ENCODE data around the gene SLC6A7. TPM values are rescaled to one million over a fixed set of nuclear protein-coding genes. Genes with fewer than 3 reads are reported as not detected.

SLC6A7 gene
- total RNA-seq, 1 experiment from 2014 or later, result not detected

DNA sequence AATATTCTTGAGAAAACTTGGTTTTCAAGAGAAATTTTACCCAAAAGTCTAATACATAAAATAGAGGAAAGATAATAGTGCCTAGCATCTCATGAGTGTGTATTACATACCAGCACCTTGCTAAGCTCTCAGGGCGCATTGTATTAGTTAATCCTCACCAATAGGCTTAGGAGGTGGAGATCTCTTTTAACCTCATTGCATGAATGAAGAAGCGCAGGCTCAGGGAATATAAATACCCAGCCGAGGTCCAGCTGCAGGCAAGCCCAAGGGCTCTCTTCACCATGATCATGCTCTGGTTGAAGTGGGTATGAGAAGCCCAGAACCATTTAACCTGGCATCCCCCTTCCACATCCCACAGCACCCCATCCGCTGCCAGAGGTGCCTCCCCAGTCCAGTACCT, 53.7 kb downstream of the SLC6A7 start:
- H3K27ac ChIP-seq (ENCODE audit: low read depth, low read length, poor library complexity, severe bottlenecking), result no peak overlapping the region

DNA sequence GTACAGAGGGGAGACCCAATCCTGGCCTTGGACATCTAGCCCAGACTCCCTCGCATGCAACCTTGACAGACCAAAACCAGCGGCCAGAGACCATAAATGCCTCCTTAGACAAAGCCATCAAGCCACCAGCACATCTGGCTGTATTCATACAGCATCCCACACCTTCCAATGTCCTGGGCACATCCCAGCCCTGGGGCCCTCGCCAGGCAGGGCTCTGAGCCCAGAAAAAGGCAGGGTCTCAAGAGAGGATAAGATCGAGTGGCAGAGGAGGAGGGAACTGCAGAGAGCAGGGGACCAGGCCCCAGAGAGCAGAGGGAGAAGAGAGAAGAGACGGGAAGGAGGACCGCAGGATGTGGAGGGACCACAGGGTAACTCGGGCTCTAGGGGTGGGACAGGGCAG, 54.3 kb downstream of the SLC6A7 start:
- DNase-seq (ENCODE audit: low spot score), result no peak
- POLR2A ChIA-PET (ENCODE audit: low non-redundant PET), result no interaction called here
- CTCF ChIA-PET, result no interaction called here
- TF ChIP-seq CTCF (conservative IDR thresholded peaks at IDR 0.05; ENCODE audit: low read depth, low read length) (no peak), EZH2 (IDR thresholded peaks at IDR 0.05; ENCODE audit: borderline replicate concordance, low read depth, low read length, poor library complexity, severe bottlenecking) (no peak)
- no peaks in the 10 kb centered on the region for H3K9me3 ChIP-seq (ENCODE audit: low read depth, low read length, poor library complexity, severe bottlenecking)
- H3K4me1 ChIP-seq (ENCODE audit: insufficient read depth, low read length, poor library complexity, severe bottlenecking), result no peaks in the 10 kb centered on the region
- H3K27ac ChIP-seq (ENCODE audit: low read depth, low read length, poor library complexity, severe bottlenecking), result no peak overlapping the region
- no peaks in the 10 kb centered on the region for H3K36me3 ChIP-seq (ENCODE audit: insufficient read depth, low read length, poor library complexity, severe bottlenecking)
- intact Hi-C loops (cut with micrococcal nuclease; ENCODE audit: unreplicated experiment), result no loop called here
- no peaks in the 10 kb centered on the region for H3K27me3 ChIP-seq (replicated peaks; ENCODE audit: insufficient read depth, low read depth, low read length, poor library complexity)
- no TSS peak for BruUV-seq (replicated peaks)
- H3K4me3 ChIP-seq (ENCODE audit: low read depth, low read length, poor library complexity, severe bottlenecking), result no peak overlapping the region

More for the DNA sequence above, 53.7 kb downstream of the SLC6A7 start:
- Histone ChIP-seq H3K36me3 (ENCODE audit: insufficient read depth, low read length, poor library complexity, severe bottlenecking) (no peaks in the 10 kb centered on the region), H3K9me3 (ENCODE audit: low read depth, low read length, poor library complexity, severe bottlenecking) (no peaks in the 10 kb centered on the region), H3K4me1 (ENCODE audit: insufficient read depth, low read length, poor library complexity, severe bottlenecking) (no peaks in the 10 kb centered on the region), H3K4me3 (ENCODE audit: low read depth, low read length, poor library complexity, severe bottlenecking) (no peak overlapping the region), H3K27me3 (replicated peaks; ENCODE audit: insufficient read depth, low read depth, low read length, poor library complexity) (no peaks in the 10 kb centered on the region)
- BruUV-seq (replicated peaks), result no TSS peak
- CTCF ChIA-PET, result no interaction called here
- POLR2A ChIA-PET (ENCODE audit: low non-redundant PET), result no interaction called here
- intact Hi-C loops (cut with micrococcal nuclease; ENCODE audit: unreplicated experiment), result no loop called here
- DNase-seq (ENCODE audit: low spot score), result no peak
- no peak for TF ChIP-seq CTCF (conservative IDR thresholded peaks at IDR 0.05; ENCODE audit: low read depth, low read length)
- no peak for TF ChIP-seq EZH2 (IDR thresholded peaks at IDR 0.05; ENCODE audit: borderline replicate concordance, low read depth, low read length, poor library complexity, severe bottlenecking)

DNA sequence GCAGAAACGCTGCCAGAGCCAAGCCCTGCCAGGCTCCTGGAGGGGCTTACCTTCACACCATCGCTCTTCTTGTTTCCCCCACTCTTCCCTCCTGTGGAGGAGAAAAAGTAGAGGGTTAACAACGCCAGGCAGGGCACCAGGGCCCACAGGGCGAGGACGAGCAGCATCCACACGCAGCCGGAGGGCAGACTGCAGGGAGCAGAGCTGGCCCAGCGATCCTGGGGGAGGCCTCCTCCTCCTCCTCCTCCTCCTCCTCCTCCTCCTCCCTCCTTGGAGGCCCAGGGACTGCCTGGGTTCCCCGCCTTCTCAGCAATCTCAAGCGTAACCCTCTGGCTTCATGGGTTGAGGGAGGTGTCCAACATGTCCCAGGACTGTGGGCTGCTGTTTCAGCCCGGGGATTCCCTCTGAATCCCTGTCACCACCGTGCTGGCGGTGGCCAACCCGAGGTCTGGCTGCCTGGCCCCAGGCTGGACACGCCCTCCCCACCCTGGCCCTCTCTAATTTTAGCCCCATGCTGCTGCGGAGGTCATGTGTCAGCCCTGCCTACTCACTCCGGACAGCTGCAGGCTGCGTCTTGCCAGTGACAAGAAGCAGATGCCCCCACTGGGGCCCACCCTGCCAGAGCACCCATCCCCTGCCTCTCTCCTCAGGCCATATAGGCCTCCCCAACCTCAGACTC, 55.4 kb downstream of the SLC6A7 start:
- Histone ChIP-seq H3K27ac (ENCODE audit: low read depth, low read length, poor library complexity, severe bottlenecking) (no peak overlapping the region), H3K36me3 (ENCODE audit: insufficient read depth, low read length, poor library complexity, severe bottlenecking) (no peaks in the 10 kb centered on the region), H3K27me3 (replicated peaks; ENCODE audit: insufficient read depth, low read depth, low read length, poor library complexity) (no peaks in the 10 kb centered on the region), H3K4me1 (ENCODE audit: insufficient read depth, low read length, poor library complexity, severe bottlenecking) (no peaks in the 10 kb centered on the region), H3K4me3 (ENCODE audit: low read depth, low read length, poor library complexity, severe bottlenecking) (no peak overlapping the region), H3K9me3 (ENCODE audit: low read depth, low read length, poor library complexity, severe bottlenecking) (no peaks in the 10 kb centered on the region)
- ChIA-PET POLR2A (ENCODE audit: low non-redundant PET) (no interaction called here), CTCF (no interaction called here)
- TF ChIP-seq CTCF (conservative IDR thresholded peaks at IDR 0.05; ENCODE audit: low read depth, low read length) (no peak), EZH2 (IDR thresholded peaks at IDR 0.05; ENCODE audit: borderline replicate concordance, low read depth, low read length, poor library complexity, severe bottlenecking) (no peak)
- no peak for DNase-seq (ENCODE audit: low spot score)
- intact Hi-C loops (cut with micrococcal nuclease; ENCODE audit: unreplicated experiment), result no loop called here
- no TSS peak for BruUV-seq (replicated peaks)
